ENCODE data around the gene IL1RAPL2. TPM values are rescaled to one million over a fixed set of nuclear protein-coding genes. Genes with fewer than 3 reads are reported as not detected.

Gene IL1RAPL2
- total RNA-seq, 4 donors from 2014 or later: not detected

DNA sequence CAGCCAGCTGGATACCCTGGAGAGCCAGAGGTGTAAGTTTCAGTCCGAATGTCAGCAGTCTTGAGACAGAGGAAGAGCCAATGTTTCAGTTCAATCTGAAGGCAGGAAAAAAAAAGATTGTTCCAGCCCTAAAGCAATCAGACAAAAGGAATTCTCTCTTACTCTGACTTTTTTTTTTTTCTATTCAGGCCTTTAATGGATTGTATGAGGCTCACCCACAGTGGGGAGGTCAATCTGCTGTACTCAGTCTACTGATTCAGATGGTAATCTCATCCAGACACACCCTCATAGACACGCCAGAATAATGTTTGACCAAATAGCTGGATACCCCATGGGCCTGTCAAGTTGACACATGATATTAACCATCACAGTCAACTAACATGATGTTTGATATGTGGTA lies 602.6 kb downstream of the IL1RAPL2 start:
- H3K9me3 ChIP-seq: no peaks in the 10 kb centered on the region
- TF ChIP-seq, protein P1, sequence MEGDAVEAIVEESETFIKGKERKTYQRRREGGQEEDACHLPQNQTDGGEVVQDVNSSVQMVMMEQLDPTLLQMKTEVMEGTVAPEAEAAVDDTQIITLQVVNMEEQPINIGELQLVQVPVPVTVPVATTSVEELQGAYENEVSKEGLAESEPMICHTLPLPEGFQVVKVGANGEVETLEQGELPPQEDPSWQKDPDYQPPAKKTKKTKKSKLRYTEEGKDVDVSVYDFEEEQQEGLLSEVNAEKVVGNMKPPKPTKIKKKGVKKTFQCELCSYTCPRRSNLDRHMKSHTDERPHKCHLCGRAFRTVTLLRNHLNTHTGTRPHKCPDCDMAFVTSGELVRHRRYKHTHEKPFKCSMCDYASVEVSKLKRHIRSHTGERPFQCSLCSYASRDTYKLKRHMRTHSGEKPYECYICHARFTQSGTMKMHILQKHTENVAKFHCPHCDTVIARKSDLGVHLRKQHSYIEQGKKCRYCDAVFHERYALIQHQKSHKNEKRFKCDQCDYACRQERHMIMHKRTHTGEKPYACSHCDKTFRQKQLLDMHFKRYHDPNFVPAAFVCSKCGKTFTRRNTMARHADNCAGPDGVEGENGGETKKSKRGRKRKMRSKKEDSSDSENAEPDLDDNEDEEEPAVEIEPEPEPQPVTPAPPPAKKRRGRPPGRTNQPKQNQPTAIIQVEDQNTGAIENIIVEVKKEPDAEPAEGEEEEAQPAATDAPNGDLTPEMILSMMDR (IDR thresholded peaks at IDR 0.05 in 4 of 5, conservative IDR thresholded peaks at IDR 0.05 in 1 of 5): no peak
- TF ChIP-seq POLR2A (IDR thresholded peaks at IDR 0.05): no peak

DNA sequence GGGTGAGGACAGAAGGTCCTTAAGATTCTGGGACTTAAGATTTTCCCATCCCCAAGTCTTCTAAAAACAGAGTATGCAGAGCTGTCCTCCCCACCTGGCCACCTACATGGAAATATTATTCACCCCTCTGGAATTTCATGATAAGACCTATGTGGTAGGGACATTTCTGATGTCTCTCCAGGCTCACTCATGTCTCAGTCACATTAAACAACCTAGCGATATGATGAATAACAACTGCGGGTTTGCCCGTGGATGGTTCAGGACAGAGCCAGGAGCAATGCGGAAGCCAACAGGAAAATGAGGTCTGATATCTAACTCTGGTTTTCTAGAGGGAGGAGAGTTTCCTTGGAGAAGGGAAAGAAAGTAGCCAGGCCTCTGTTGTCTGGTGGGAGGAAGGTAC lies 607.1 kb downstream of the IL1RAPL2 start:
- ATAC-seq (no peak), DNase-seq (no peak)
- H3K27ac ChIP-seq: no peak overlapping the region
- in situ Hi-C loops (cut with MboI; ENCODE audit: low sequenced_read_pairs in 4 of 4) (no loop called here), intact Hi-C loops (cut with DNase I; ENCODE audit: low total_unique reads) (no loop called here)
- H3K36me3 ChIP-seq: no peaks in the 10 kb centered on the region
- H3K4me1 ChIP-seq: no peaks in the 10 kb centered on the region
- H3K9me3 ChIP-seq: no peaks in the 10 kb centered on the region
- peaks cover 0 to 4% (median 0%) of the 10 kb centered on the region in 3 donors for H3K27me3 ChIP-seq
- TF ChIP-seq, protein P1 (IDR thresholded peaks at IDR 0.05 in 4 of 5, conservative IDR thresholded peaks at IDR 0.05 in 1 of 5): no peak
- no peak for TF ChIP-seq POLR2A (IDR thresholded peaks at IDR 0.05)
- H3K4me3 ChIP-seq: no peak overlapping the region

More for the DNA sequence above, 602.6 kb downstream of the IL1RAPL2 start:
- Histone ChIP-seq H3K4me3 (no peak overlapping the region), H3K36me3 (no peaks in the 10 kb centered on the region), H3K27ac (no peak overlapping the region), H3K4me1 (no peaks in the 10 kb centered on the region), H3K27me3 (peaks cover 0 to 4% (median 0%) of the 10 kb centered on the region in 3 donors)
- DNase-seq (no peak), ATAC-seq (no peak)
- intact Hi-C loops (cut with DNase I; ENCODE audit: low total_unique reads) (no loop called here), in situ Hi-C loops (cut with MboI; ENCODE audit: low sequenced_read_pairs in 4 of 4) (no loop called here)

DNA sequence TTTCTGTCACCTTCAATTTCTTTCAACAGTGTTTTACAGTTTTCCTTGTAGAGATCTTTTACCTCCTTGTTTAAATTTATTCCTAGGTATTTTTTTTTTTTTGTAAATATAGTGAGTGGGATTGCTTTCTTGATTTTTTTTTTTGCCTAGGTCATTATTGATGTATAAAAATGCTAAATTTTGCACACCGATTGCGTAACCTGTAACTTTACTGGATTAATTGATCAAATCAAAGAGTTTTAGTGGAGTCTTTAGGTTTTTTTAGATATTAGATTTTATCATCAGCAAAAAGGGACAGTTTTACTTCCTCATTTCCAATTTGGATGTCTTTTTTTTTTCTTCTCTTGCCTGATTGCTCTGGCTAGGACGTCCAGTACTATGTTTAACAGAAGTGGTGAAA lies 613.6 kb downstream of the IL1RAPL2 start:
- Histone ChIP-seq H3K9me3 (peaks cover 0 to 11% (median 0%) of the 10 kb centered on the region in 3 donors), H3K27ac (no peak overlapping the region), H3K27me3 (no peaks in the 10 kb centered on the region), H3K36me3 (no peaks in the 10 kb centered on the region), H3K4me3 (no peak overlapping the region), H3K4me1 (no peaks in the 10 kb centered on the region)
- ATAC-seq (no peak), DNase-seq (no peak)
- in situ Hi-C loops (cut with MboI; ENCODE audit: low sequenced_read_pairs in 4 of 4): no loop called here
- TF ChIP-seq POLR2A (IDR thresholded peaks at IDR 0.05): no peak
- TF ChIP-seq, protein P1 (IDR thresholded peaks at IDR 0.05 in 4 of 5, conservative IDR thresholded peaks at IDR 0.05 in 1 of 5): no peak
- intact Hi-C loops (cut with DNase I; ENCODE audit: low total_unique reads): no loop called here

DNA sequence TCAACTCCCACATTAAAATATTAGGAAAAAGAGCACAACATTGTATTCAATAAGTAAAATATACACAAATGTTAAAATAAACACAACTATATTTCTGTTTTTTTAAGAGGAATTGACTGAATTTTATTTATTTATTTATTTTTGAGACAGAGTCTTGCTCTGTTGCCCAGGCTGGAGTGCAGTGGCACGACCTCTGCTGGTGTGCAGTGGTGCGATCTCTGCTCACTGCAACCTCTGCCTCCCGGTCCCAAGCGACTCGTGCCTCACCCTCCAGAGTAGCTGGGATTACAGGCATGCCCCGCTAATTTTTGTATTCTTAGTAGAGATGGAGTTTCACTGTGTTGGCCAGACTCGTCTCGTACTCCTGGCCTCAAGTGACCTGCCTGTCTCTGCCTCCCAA lies 623.1 kb downstream of the IL1RAPL2 start:
- H3K27ac ChIP-seq: no peak overlapping the region
- H3K4me3 ChIP-seq: no peak overlapping the region
- no peaks in the 10 kb centered on the region for H3K36me3 ChIP-seq
- no peak for DNase-seq
- no peaks in the 10 kb centered on the region for H3K9me3 ChIP-seq
- TF ChIP-seq, protein P1 (IDR thresholded peaks at IDR 0.05 in 4 of 5, conservative IDR thresholded peaks at IDR 0.05 in 1 of 5): no peak
- TF ChIP-seq POLR2A (IDR thresholded peaks at IDR 0.05): no peak
- intact Hi-C loops (cut with DNase I; ENCODE audit: low total_unique reads) (no loop called here), in situ Hi-C loops (cut with MboI; ENCODE audit: low sequenced_read_pairs in 4 of 4) (no loop called here)
- no peaks in the 10 kb centered on the region for H3K4me1 ChIP-seq
- no peaks in the 10 kb centered on the region for H3K27me3 ChIP-seq
- ATAC-seq: no peak

DNA sequence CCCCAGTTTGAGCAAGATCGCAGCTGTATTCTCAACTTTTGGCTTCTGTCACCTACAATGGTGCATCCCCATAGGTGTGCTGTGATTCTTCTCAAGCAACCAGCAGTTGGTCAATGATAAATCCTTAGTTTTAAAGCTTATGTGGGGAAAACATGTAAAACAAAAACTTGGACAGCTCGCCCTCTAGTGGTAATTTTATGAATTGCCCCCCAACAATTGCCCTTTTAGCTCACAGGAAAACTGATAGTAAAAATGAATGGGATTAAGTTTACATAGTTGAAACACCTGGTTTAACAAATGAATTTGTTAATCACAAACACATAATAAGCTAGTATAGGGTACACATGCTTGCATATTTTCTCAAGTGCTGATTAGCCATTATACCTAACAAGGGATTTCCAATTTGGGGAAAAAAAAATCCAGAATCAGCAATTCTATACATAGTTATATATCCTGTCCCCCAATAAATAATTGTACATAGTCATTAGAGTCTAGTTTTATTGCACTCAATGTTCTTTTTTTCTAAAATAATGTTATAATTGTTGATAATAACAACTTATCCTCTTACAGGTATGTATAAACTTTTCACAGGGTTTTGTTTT lies 624.4 kb downstream of the IL1RAPL2 start:
- Histone ChIP-seq H3K4me3 (no peak overlapping the region), H3K9me3 (no peaks in the 10 kb centered on the region), H3K27me3 (no peaks in the 10 kb centered on the region), H3K27ac (no peak overlapping the region), H3K4me1 (no peaks in the 10 kb centered on the region), H3K36me3 (no peaks in the 10 kb centered on the region)
- DNase-seq (no peak), ATAC-seq (no peak)
- TF ChIP-seq, protein P1 (IDR thresholded peaks at IDR 0.05 in 4 of 5, conservative IDR thresholded peaks at IDR 0.05 in 1 of 5): peak in 4 of 5 experiments; percentile 35 to 84 (median 52)
- TF ChIP-seq POLR2A (IDR thresholded peaks at IDR 0.05): no peak
- intact Hi-C loops (cut with DNase I; ENCODE audit: low total_unique reads): no loop called here
- in situ Hi-C loops (cut with MboI; ENCODE audit: low sequenced_read_pairs in 4 of 4): no loop called here
